ENCODE measurements around the gene SBK2.

- TF ChIP-seq EZH2 (optimal IDR thresholded peaks at IDR 0.05; ENCODE audit: low read depth, low read length): no peak
- TF ChIP-seq, protein P1, sequence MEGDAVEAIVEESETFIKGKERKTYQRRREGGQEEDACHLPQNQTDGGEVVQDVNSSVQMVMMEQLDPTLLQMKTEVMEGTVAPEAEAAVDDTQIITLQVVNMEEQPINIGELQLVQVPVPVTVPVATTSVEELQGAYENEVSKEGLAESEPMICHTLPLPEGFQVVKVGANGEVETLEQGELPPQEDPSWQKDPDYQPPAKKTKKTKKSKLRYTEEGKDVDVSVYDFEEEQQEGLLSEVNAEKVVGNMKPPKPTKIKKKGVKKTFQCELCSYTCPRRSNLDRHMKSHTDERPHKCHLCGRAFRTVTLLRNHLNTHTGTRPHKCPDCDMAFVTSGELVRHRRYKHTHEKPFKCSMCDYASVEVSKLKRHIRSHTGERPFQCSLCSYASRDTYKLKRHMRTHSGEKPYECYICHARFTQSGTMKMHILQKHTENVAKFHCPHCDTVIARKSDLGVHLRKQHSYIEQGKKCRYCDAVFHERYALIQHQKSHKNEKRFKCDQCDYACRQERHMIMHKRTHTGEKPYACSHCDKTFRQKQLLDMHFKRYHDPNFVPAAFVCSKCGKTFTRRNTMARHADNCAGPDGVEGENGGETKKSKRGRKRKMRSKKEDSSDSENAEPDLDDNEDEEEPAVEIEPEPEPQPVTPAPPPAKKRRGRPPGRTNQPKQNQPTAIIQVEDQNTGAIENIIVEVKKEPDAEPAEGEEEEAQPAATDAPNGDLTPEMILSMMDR (IDR thresholded peaks at IDR 0.05; ENCODE audit: low read length): no peak
- no peak for TF ChIP-seq EZH2phosphoT487 (IDR thresholded peaks at IDR 0.05; ENCODE audit: low read length)
Observed at GRCh38 chr19:55493645-55494171, 43.2 kb downstream of the SBK2 start.

Measured in MM.1S (cell line).